ENCODE measurements around the gene PPT2. TPM values are rescaled to one million over a fixed set of nuclear protein-coding genes. Genes with fewer than 3 reads are reported as not detected.
A peak's percentile ranks its signal among the peaks of the same experiment; 100 is the strongest.

PPT2 gene
- total and polyA plus RNA-seq, 2 of the 13 experiments (the other 11 are each of a cell fraction or from before 2014, with no cell fraction given), result 39.2 to 61.8 TPM

DNA sequence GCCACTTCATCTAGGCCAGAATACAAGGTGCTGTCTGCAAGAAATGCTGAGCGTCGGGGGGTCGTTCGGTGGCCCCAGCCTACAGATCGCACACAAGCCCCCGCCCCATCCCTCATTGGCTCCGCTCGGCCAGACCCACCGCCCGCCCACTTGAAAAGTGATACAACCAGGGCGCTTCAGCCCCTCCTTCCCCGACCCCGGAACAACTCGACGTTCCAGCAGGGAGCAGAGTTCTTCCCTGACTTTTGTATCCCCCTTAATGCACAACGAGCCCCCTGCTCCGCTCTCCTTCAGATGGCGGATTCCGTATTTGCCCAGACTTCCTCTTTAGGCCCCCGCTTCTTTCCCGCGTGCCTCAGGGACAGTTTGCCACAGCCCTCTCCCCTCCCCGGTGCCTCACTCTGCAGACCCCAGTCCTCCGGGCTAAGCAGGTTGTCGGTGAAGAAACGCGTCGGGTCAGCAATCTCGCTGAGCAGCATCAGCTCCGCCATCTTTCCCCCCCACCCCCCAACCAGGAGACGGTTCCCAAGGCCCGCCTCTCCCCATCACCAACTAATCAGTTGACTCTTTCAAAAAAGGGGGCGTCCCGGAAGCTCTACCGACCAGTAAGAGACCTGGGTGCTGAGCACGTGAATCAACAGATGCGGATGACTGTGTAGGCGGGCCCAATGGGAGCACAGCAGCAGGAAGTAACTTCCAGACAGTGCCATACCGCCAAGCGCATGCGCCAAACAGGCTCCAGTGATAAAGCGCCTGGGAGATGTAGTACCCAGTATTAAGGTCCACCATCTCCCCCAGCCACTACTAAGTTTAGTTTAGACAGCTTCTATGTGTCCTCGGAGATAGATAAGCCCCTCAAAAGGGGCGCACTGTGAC, 26.0 kb upstream of the PPT2 start, which contains the start of gene ATF6B (continued):
- TF ChIP-seq POGK (CRISPR knock-in tag; conservative IDR thresholded peaks at IDR 0.05) (0 out of 2 replicates have a peak, but pooled peaks have one; percentile 40), ZBTB25 (CRISPR knock-in tag; IDR thresholded peaks at IDR 0.05) (0 out of 2 replicates have a peak, but pooled peaks have one; percentile 57), HCFC1 (IDR thresholded peaks at IDR 0.05; ENCODE audit: low read depth, low read length) (peak; percentile 65), ZBTB20 (CRISPR knock-in tag; IDR thresholded peaks at IDR 0.05; ENCODE audit: borderline replicate concordance, low read depth) (0 out of 2 replicates have a peak, but pooled peaks have one; percentile 62), RARA (CRISPR knock-in tag; IDR thresholded peaks at IDR 0.05) (no peak; the same call in 1 of the 2 replicates), WIZ (CRISPR knock-in tag; IDR thresholded peaks at IDR 0.05) (no peak), POGZ (CRISPR knock-in tag; IDR thresholded peaks at IDR 0.05) (peak; percentile 20), NCOR1 (IDR thresholded peaks at IDR 0.05; ENCODE audit: borderline replicate concordance, low read length) (peak; percentile 27; the same call in 1 of the 2 replicates), ZNF143 (CRISPR knock-in tag; IDR thresholded peaks at IDR 0.05) (peak; percentile 89), ZNF230 (CRISPR knock-in tag; IDR thresholded peaks at IDR 0.05) (peak; percentile 94), ARID3A (IDR thresholded peaks at IDR 0.05; ENCODE audit: low read depth, low read length) (no peak; the same call in 1 of the 2 replicates), NFRKB (IDR thresholded peaks at IDR 0.05) (peak; percentile 33; the same call in 1 of the 2 replicates), ZBTB38 (CRISPR knock-in tag; IDR thresholded peaks at IDR 0.05) (0 out of 2 replicates have a peak, but pooled peaks have one; percentile 43), MYNN (CRISPR knock-in tag; IDR thresholded peaks at IDR 0.05; ENCODE audit: low read depth) (no peak), ZNF749 (CRISPR knock-in tag; IDR thresholded peaks at IDR 0.05; ENCODE audit: borderline replicate concordance) (0 out of 2 replicates have a peak, but pooled peaks have one; percentile 59), HES4 (CRISPR knock-in tag; IDR thresholded peaks at IDR 0.05; ENCODE audit: borderline replicate concordance) (no peak), ZNF281 (CRISPR knock-in tag; IDR thresholded peaks at IDR 0.05; ENCODE audit: borderline replicate concordance) (0 out of 2 replicates have a peak, but pooled peaks have one; percentile 51)
- TF ChIP-seq, protein P1, sequence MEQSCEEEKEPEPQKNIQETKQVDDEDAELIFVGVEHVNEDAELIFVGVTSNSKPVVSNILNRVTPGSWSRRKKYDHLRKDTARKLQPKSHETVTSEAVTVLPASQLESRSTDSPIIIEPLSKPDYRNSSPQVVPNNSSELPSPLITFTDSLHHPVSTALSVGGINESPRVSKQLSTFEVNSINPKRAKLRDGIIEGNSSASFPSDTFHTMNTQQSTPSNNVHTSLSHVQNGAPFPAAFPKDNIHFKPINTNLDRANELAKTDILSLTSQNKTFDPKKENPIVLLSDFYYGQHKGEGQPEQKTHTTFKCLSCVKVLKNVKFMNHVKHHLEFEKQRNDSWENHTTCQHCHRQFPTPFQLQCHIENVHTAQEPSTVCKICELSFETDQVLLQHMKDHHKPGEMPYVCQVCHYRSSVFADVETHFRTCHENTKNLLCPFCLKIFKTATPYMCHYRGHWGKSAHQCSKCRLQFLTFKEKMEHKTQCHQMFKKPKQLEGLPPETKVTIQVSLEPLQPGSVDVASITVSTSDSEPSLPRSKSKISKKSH (CRISPR knock-in tag; IDR thresholded peaks at IDR 0.05; ENCODE audit: borderline replicate concordance), result 0 out of 2 replicates have a peak, but pooled peaks have one; percentile 30
